Hematopoietic multipotent progenitor cell treated with erythropoietin and hydrocortisone succinate and interleukin-3 and kit ligand, for 17 days (in vitro differentiated cells): Measurements from ENCODE around the gene CYP2A13.
"Not testable (repeated sequence)": the region's sequence is repeated elsewhere in the genome, so short reads cannot be mapped to it uniquely, and the experiment has no call there.

Source experiments
- DNase-seq: peaks from one replicate; pipeline ENCODE4 v3.0.0-alpha.2; 2015; ENCODE audit warnings: low spot score

Gene CYP2A13, protein sequence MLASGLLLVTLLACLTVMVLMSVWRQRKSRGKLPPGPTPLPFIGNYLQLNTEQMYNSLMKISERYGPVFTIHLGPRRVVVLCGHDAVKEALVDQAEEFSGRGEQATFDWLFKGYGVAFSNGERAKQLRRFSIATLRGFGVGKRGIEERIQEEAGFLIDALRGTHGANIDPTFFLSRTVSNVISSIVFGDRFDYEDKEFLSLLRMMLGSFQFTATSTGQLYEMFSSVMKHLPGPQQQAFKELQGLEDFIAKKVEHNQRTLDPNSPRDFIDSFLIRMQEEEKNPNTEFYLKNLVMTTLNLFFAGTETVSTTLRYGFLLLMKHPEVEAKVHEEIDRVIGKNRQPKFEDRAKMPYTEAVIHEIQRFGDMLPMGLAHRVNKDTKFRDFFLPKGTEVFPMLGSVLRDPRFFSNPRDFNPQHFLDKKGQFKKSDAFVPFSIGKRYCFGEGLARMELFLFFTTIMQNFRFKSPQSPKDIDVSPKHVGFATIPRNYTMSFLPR

DNA sequence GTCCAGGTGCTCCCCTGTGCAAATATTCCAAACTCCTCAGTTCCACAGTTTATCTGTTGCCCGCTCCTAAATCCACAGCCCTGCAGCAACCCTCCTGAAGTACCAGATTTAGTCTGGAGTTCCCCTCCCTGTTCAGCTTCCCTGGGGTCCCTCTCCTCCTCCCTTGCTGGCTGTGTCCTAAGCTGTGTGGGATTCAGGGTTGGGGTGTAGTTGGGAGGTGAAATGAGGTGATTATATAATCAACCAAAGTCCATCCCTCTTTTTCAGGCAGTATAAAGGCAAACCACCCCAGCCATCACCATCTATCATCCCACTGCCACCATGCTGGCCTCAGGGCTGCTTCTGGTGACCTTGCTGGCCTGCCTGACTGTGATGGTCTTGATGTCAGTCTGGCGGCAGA, at the start of gene CYP2A13:
CYP2A13 (plus strand) TSS at position 301 of the 400 bp plus-strand sequence; CDS start at position 322, 21 bp downstream.
- no peak for DNase-seq

DNA sequence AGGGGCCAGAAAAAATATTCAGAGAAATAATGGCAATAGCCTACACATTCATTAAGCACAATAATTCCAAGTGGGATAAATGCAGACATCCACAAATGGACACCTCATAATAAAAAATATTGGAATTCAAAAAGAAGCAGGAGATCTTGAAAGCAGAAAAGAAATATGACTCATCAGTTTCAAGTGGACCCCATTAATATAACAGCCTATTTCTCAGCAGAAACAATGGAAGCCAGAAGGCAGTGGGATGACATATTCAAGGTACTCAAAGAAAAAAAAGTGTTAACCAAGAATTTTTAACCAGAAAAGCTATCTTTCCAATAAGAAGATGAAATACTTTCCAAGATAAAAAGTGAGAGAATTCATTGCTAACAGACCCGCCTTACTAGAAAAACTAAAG, 48.4 kb upstream of the CYP2A13 start:
- DNase-seq, result no peak

DNA sequence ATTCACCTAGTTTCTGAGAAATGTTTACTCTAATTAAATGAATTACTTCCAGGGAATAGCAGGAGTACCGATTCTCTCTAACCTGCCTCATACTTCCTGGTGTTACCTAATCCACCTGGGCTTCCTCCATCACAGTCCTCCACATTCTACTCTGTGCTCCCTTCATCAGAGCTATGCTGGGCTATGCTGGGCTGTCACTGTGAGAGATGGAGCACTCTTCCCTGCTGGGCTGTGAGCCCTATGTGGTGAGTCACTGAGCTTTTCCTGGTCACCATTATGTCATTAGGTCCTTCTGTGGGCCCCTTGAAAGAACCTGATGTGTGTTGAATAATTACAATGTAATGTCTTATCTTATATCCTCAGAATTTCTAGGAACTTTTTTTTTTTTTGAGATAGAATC, 43.2 kb upstream of the CYP2A13 start:
- DNase-seq, result not testable (repeated sequence)

DNA sequence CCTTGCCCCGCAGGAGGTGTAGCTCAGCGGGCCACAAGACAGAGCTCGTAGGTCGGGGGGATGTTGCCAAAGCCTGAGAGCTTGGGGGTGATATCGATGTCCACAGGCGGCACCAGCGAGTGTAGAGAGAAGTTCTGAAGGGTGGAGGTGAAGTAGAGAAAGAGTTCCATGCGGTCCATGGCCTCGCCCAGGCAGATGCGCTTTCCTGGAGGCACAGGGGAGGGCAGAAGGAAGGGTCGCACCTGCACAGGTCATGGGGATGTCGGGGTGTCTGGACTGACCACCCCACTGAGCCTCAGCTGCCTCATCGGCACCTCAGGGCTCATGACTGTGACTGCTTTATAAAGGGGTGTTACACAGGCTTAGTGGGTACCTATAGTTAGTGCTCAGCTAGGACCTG, 37.8 kb upstream of the CYP2A13 start:
- DNase-seq, result no peak

DNA sequence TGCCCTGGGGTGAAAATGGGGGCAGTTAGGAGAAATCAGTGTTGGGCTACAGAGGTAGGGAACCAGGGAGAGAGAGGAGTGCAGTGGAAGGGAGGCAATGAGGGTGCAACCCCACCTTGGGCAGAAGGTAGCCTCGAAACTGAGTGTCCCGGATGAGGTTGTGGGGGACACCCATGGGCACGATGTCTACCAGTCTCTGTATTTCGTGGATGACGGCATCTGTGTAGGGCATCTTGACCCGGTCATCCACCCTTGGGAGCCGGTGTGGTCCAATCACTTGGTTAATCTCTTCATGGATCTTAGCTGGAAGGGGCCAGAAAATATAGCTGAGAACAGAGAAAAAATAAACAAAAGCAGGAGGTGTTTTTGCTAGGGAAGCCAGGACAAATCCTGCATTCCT, 36.1 kb upstream of the CYP2A13 start:
- DNase-seq, result not testable (repeated sequence)

DNA sequence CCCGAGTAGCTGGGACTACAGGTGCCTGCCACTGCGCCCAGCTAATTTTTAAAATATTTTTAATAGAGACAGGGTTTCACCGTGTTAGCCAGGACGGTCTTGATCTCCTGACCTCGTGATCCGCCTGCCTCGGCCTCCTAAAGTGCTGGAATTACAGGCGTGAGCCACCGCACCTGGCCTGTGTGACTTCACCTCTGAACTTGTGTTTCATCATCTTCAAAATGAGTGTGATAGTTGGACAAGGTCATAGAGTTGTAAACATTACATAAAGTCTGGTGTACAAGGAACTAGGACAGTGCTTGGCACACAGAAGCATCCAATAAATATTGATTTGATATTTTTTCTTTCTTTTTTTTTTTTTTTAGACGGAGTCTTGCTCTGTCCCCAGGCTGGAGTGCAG, 34.9 kb upstream of the CYP2A13 start:
- not testable (repeated sequence) for DNase-seq

DNA sequence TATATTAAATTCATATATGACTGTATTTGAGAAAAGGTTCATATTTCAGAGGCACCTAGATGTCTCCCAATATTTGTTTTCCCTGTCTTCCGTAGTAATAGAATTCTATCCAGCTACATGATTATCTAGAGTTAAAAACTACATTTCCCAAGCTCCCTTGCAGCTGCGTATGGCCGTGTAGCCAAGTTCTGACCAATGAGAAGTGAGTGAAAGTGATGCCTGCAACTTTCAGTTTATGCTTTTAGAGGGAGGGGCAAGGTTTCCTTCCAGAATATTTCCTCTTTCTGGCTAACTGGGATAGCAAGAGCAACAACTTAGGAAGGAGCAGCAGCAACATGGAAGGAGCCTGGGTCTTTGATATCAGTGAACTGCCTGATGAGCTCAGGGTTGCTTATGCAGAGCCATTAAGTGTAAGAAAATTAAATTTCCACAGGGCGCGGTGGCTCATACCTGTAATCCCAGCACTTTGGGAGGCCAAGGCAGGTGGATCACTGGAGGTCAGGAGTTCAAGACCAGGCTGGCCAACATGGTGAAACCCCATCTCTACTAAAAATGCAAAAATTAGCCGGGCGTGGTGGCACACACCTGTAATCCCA, 23.2 kb upstream of the CYP2A13 start:
- no peak for DNase-seq

DNA sequence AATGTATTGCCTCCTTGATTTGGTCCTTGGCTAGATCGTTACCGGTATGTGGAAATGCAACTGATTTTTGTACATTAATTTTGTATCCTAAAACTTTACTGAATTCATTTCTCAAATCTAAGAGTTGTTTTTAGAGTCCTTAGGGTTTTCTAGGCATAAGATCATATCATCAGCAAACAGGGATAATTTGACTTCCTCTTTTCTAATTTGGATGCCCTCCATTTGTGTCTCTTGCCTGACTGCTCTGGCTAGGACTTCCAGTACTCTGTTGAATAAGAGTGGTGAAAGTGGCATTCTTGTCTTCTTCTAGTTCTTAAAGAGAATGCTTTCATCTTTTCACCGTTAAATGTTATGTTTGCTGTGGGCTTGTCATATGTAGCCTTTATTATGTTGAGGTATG, 12.0 kb upstream of the CYP2A13 start:
- no peak for DNase-seq

DNA sequence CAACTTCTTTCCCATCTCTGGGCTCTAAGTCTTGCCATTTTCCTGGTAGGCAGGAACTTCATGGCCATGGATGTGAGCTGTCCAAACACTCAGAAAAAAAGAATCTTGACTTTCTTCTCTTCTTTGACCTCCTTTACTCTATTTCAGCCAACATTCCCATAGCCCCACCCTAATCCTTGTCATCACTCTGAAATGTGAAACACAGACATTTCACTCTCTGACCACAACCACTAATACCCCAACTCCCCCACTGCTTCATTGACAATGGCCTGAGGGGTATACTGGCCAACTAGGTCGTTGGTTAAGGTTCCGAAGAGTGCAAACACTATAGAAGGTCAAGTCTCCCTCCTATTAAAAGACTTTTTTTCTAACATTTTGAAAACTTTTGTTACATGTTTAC, 4.7 kb upstream of the CYP2A13 start:
- no peak for DNase-seq

DNA sequence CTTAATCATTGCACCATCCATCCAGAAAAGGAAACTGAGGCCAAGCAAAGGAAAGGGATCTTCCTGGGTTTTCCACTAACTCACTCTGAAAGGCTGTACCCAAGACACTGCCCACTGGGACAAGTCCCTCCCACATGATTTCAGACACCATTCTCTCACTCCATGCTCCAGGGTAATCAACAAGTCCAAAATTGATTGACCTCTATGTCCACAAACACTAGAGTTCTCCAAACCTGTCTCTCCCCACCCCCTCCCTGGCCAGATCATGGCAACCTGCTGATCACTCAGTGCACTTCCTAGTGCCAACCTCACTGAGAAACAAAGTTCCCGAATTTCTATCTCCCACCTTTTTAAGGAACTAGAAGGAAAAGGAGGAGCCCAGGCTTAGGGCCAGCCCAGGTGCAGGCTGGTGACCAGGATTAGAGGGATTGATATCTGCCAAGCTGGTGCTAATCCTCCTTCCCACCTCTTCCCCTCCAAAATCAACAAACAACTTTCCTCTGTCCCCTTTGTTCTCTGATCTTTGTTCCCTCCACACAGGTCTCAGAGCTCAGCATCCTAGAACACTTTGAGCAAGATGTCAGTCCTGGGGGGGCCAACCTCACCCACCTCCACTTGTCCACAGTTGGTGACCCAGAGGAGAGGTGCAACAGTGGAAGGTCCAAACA, 2.4 kb upstream of the CYP2A13 start:
- no peak for DNase-seq

DNA sequence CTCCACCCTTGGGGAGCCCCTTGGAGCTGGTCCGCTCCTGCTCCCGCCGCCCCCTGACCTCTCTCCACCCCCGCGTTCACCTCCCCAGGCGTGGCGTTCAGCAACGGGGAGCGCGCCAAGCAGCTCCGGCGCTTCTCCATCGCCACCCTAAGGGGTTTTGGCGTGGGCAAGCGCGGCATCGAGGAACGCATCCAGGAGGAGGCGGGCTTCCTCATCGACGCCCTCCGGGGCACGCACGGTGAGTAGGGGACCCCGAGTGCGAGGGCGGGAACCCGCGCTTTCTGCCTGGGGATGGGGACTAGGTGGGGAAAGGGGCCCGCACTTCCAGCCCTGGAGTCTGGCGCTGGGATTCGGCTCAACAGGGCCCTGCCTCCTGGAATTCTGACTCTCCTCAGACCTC, 1.7 kb downstream of the CYP2A13 start:
- DNase-seq, result no peak

DNA sequence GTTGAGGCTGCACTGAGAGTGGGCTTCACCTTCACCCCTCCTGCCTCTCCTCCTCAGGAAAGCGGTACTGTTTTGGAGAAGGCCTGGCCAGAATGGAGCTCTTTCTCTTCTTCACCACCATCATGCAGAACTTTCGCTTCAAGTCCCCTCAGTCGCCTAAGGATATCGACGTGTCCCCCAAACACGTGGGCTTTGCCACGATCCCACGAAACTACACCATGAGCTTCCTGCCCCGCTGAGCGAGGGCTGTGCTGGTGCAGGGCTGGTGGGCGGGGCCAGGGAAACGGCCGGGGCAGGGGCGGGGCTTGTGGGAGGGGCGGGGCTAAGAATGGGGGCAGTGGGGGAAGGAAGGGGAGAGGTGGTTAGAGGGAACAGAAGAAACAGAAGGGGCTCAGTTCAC, 7.5 kb downstream of the CYP2A13 start:
- no peak for DNase-seq

DNA sequence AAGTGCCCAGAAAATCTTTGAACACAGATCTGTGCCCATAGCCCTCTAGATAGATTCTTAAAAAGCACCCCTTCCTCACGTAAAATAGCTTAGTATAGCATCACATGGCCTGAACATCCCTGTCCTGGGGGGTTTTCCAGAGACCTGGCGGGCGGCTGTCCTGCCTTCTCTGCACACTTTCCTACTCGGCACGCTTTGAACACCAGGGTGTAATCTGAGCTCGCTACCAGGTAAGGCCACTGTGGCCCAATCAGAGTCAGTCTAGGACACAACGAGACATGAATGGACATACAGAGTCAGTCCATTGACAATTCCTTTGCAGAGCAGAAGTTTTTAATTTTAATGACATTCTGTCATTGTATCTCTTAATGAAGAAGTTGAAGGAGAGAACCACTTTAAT, 8.1 kb downstream of the CYP2A13 start:
- DNase-seq, result no peak

DNA sequence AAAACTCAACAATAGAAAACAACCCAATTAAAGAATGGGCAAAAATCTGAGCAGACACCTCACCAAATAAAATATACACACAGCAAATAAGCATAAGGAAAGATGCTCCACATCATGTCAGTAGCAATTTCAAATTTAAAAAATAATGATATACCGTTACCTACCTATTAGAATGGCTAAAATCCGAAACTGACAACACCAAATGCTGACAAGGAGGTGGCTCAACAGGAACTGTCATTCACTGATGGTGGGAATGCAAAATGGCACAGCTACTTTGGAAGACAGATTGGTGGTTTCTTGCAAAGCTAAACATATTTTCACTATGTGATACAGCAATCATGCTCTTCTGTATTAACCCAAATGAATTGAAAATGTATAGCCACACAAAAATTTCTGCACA, 9.1 kb downstream of the CYP2A13 start:
- no peak for DNase-seq

DNA sequence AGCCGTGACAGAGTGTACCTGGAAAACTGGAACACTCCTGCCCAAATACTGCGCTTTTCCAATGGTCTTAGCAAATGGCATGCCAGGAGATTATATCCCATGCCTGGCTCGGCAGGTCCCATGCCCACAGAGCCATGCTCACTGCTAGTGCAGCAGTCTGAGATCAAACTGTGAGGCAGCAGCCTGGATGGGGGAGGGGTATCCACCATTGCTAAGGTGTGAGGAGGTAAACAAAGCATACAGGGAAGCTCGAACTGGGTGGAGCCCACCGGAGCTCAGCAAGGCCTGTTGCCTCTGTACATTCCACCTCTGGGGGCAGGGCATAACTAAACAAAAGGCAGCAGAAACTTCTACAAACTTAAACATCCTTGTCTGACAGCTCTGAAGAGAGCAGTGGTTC, 10.5 kb downstream of the CYP2A13 start:
- no peak for DNase-seq

DNA sequence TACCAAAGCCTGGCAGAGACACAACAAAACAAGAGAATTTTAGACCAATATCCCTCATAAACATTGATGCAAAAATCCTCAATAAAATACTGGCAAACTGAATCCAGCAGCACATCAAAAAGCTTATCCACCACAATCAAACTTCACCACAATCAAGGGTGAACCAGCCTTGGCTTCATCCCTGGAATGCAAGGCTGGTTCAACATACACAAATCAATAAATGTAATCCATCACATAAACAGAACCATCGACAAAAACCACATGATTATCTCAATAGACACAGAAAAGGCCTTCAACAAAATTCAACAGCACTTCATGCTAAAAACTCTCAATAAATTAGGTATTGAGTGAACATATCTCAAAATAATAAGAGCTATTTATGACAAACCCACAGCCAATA, 14.0 kb downstream of the CYP2A13 start:
- DNase-seq, result not testable (repeated sequence)

DNA sequence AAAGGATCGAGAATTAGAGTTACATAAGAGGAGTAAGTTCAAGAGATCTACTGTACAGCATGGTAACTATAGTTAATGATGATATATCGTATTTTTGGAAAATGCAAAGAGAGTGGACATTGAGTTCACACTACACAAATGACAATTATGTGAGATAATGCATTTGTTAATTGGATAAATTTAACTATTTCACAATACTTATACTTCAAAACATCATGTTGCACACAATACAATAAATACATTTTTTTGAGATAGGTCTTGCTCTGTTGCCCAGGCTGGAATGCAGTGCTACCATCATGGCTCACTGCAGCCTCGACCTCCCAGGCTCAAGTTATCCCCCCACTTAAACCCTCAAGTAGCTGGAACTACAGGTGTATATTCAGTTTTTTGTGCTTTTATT, 17.9 kb downstream of the CYP2A13 start:
- DNase-seq, result no peak

DNA sequence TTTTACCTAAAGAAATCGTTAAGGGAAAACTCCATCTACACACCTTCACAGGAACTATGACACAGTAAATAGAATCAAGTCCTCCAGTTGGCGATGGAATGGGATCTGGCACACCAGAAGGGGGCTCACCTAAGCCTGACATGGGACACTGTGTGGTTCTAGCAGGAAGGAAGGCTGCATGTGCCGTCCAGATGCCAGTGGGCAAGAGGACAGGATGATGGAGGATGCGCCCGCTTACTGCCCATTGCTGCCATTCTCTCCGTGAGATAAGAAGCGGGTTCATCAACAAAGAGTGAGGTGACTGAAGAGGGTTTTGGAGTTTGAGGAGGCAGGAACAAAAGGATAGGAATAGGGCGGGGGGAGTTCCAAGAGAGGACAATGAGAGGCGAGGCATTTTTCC, 23.0 kb downstream of the CYP2A13 start:
- no peak for DNase-seq

DNA sequence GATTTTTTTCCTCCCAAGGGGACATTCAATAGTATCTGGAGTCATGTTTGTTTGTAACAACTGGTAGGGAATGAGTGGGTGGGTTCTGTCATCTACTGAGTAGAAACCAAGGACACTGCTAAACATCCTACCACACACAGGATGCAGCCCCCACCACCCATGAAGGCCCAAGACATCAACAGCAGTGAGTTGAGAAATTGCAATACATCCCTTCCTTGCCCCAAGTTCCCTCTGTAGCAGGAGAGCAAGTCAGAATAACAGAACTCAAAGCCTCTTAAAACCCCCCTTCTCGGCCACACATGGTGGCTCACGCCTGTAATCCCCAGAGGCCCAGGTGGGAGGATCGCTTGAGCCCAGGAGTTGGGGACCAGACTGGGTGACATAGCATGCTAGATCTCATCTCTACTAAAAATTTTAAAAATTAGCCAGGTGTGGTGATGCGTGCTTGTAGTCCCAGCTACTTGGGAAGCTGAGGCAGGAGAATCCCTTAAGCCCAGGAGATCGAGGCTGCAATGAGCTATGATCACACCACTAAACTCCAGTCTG, 23.6 kb downstream of the CYP2A13 start:
- DNase-seq, result no peak

DNA sequence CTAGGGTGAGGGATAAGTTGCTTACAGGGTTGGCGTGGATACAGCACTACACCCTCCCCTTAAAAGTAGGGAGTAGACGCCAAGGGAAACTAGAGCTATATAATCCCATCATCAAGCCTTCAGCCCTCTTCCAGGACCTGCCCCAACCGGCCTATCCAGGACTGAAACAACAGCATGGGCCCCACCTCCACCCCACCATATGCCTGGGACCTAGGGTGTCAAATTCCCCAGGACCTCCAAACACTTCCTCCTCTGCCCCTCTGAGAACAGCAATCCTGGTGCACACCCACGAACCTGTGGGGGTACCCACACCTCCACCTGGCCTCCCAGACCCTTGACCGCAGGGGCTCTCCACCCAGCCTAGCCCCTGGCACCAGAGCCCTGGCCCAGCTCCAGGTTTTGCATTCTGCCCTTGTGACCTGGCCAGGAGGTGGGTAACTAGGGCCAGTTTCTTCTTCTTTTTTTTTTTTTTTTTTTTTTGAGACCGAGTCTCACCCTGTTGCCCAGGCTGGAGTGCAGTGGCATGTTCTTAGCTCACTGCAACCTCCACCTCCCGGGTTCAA, 24.6 kb downstream of the CYP2A13 start:
- DNase-seq, result no peak

DNA sequence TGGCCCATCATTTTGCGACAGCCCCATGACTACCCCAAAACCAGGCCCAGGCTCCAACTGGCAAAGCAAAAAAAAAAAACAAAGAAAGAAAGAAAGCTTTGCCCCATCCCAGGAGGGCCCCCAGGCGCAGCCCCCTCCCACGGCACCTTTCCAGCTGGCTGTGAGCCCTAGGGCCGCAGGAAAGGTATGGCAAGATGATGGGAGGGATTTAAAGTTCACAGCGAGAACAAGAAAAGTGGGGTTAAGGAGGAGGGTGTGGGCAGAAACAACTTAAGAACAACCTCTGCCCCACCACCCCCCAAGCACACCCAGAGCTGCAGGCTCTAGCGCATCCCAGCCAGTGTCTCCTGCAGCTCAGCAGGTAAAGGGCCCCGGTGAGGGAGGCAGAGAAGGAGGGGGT, 25.9 kb downstream of the CYP2A13 start, which contains the start of gene CYP2F1:
CYP2F1 (plus strand) TSS at position 301 of the 400 bp plus-strand sequence. CDS start 1,757 bp downstream, outside the sequence.
- DNase-seq, result no peak

DNA sequence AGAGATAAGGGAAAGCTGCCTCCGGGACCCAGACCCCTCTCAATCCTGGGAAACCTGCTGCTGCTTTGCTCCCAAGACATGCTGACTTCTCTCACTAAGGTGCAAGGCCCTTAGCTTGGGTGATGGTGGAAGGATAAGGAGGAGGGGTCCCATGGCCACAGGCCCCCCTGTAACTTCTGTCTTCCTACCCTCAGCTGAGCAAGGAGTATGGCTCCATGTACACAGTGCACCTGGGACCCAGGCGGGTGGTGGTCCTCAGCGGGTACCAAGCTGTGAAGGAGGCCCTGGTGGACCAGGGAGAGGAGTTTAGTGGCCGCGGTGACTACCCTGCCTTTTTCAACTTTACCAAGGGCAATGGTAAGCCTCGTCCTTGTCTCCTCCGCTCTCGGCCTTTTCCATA, 28.0 kb downstream of the CYP2A13 start:
- no peak for DNase-seq
